Memory B cell (primary cell): ENCODE measurements around the gene MOCOS.
"Not testable (repeated sequence)": the region's sequence is repeated elsewhere in the genome, so short reads cannot be mapped to it uniquely, and the experiment has no call there.

Experiments
- ATAC-seq: fragments of 150-1000 bp; cut with Tn5 transposase; 2 replicates; pipeline ENCODE4 v1.10.0; 2021; ENCODE audit warnings: low read depth, mild to moderate bottlenecking, moderate library complexity
- DNase-seq, 2 donors: peaks; one replicate each; pipeline ENCODE4 v3.0.0; 2022; ENCODE audit warnings: low spot score in 2 of 2
- H3K27ac Mint-ChIP-seq: one replicate; pipeline ENCODE4 v1.8.0; 2022; ENCODE audit warnings: mild to moderate bottlenecking, moderate library complexity, mixed read lengths
- H3K27me3 Mint-ChIP-seq: one replicate; pipeline ENCODE4 v1.8.0; 2022; ENCODE audit warnings: mixed read lengths
- H3K36me3 Mint-ChIP-seq: one replicate; pipeline ENCODE4 v1.8.0; 2022; ENCODE audit warnings: mild to moderate bottlenecking, mixed read lengths
- H3K4me1 Mint-ChIP-seq: one replicate; pipeline ENCODE4 v1.8.0; 2022; ENCODE audit warnings: mixed read lengths
- H3K4me3 Mint-ChIP-seq: one replicate; pipeline ENCODE4 v1.8.0; 2022; ENCODE audit warnings: mild to moderate bottlenecking, moderate library complexity, mixed read lengths
- H3K9me3 Mint-ChIP-seq: one replicate; pipeline ENCODE4 v1.8.0; 2022; ENCODE audit warnings: mixed read lengths

Gene MOCOS

GRCh38 chr18:36199691-36200295 lies 12.5 kb downstream of the MOCOS start:
- H3K36me3 Mint-ChIP-seq: no peaks in the 10 kb centered on the region
- H3K27ac Mint-ChIP-seq: no peak overlapping the region
- H3K4me1 Mint-ChIP-seq: no peaks in the 10 kb centered on the region
- H3K4me3 Mint-ChIP-seq: no peak overlapping the region
- DNase-seq: no peak
- H3K9me3 Mint-ChIP-seq: no peaks in the 10 kb centered on the region
- ATAC-seq: no peak
- peaks cover 1% of the 10 kb centered on the region for H3K27me3 Mint-ChIP-seq

- no peaks in the 10 kb centered on the region for H3K36me3 Mint-ChIP-seq
- DNase-seq: no peak
- H3K9me3 Mint-ChIP-seq: no peaks in the 10 kb centered on the region
- no peaks in the 10 kb centered on the region for H3K4me1 Mint-ChIP-seq
- H3K27ac Mint-ChIP-seq: no peak overlapping the region
- no peak for ATAC-seq
- H3K27me3 Mint-ChIP-seq: peaks cover 1% of the 10 kb centered on the region
- H3K4me3 Mint-ChIP-seq: no peak overlapping the region
These were observed 13.1 kb downstream of the MOCOS start for GRCh38 chr18:36200354-36200771.

GRCh38 chr18:36201765-36202164 lies 14.5 kb downstream of the MOCOS start:
- H3K9me3 Mint-ChIP-seq: no peaks in the 10 kb centered on the region
- H3K4me3 Mint-ChIP-seq: no peak overlapping the region
- H3K27me3 Mint-ChIP-seq: peaks cover 1% of the 10 kb centered on the region
- H3K27ac Mint-ChIP-seq: no peak overlapping the region
- ATAC-seq: no peak
- no peaks in the 10 kb centered on the region for H3K4me1 Mint-ChIP-seq
- DNase-seq: no peak
- H3K36me3 Mint-ChIP-seq: peaks cover 2% of the 10 kb centered on the region

- H3K4me3 Mint-ChIP-seq: no peak overlapping the region
- no peaks in the 10 kb centered on the region for H3K4me1 Mint-ChIP-seq
- peaks cover 2% of the 10 kb centered on the region for H3K36me3 Mint-ChIP-seq
- DNase-seq (no peak), ATAC-seq (no peak)
- H3K27me3 Mint-ChIP-seq: peaks cover 1% of the 10 kb centered on the region
- no peak overlapping the region for H3K27ac Mint-ChIP-seq
- H3K9me3 Mint-ChIP-seq: peaks cover 4% of the 10 kb centered on the region
These were observed 16.1 kb downstream of the MOCOS start for GRCh38 chr18:36203360-36203895.

- H3K9me3 Mint-ChIP-seq: peaks cover 4% of the 10 kb centered on the region
- DNase-seq (no peak), ATAC-seq (no peak)
- H3K27me3 Mint-ChIP-seq: peaks cover under 1% of the 10 kb centered on the region
- peaks cover 2% of the 10 kb centered on the region for H3K36me3 Mint-ChIP-seq
- no peak overlapping the region for H3K27ac Mint-ChIP-seq
- H3K4me1 Mint-ChIP-seq: no peaks in the 10 kb centered on the region
- H3K4me3 Mint-ChIP-seq: no peak overlapping the region
These were observed 17.9 kb downstream of the MOCOS start for GRCh38 chr18:36205166-36205565.

- ATAC-seq: no peak
These were observed 20.0 kb downstream of the MOCOS start for GRCh38 chr18:36207303-36207702.

GRCh38 chr18:36207969-36208368 lies 20.7 kb downstream of the MOCOS start:
- H3K4me3 Mint-ChIP-seq, H3K36me3 Mint-ChIP-seq, H3K27me3 Mint-ChIP-seq, H3K4me1 Mint-ChIP-seq, H3K27ac Mint-ChIP-seq, H3K9me3 Mint-ChIP-seq, DNase-seq, ATAC-seq: not testable (repeated sequence)

More at GRCh38 chr18:36207303-36207702, 20.0 kb downstream of the MOCOS start:
- no peaks in the 10 kb centered on the region for H3K4me1 Mint-ChIP-seq
- H3K9me3 Mint-ChIP-seq: peaks cover 4% of the 10 kb centered on the region
- peaks cover 2% of the 10 kb centered on the region for H3K36me3 Mint-ChIP-seq
- H3K27me3 Mint-ChIP-seq: no peaks in the 10 kb centered on the region
- H3K27ac Mint-ChIP-seq: no peak overlapping the region
- no peak overlapping the region for H3K4me3 Mint-ChIP-seq
- DNase-seq: no peak

- Mint-ChIP-seq H3K36me3 (no peaks in the 10 kb centered on the region), H3K27me3 (no peaks in the 10 kb centered on the region), H3K27ac (no peak overlapping the region), H3K9me3 (peaks cover 4% of the 10 kb centered on the region), H3K4me3 (no peak overlapping the region), H3K4me1 (no peaks in the 10 kb centered on the region)
- DNase-seq: no peak
- ATAC-seq: no peak
These were observed 24.3 kb downstream of the MOCOS start for GRCh38 chr18:36211612-36212065.

GRCh38 chr18:36212301-36213171 lies 25.2 kb downstream of the MOCOS start:
- ATAC-seq (no peak), DNase-seq (no peak)
- H3K27me3 Mint-ChIP-seq: no peaks in the 10 kb centered on the region
- no peaks in the 10 kb centered on the region for H3K4me1 Mint-ChIP-seq
- no peak overlapping the region for H3K4me3 Mint-ChIP-seq
- no peak overlapping the region for H3K27ac Mint-ChIP-seq
- H3K9me3 Mint-ChIP-seq: peaks cover 4% of the 10 kb centered on the region
- no peaks in the 10 kb centered on the region for H3K36me3 Mint-ChIP-seq

GRCh38 chr18:36214811-36215210 lies 27.5 kb downstream of the MOCOS start:
- H3K27me3 Mint-ChIP-seq: peaks cover 4% of the 10 kb centered on the region
- no peak for DNase-seq
- no peaks in the 10 kb centered on the region for H3K4me1 Mint-ChIP-seq
- no peak overlapping the region for H3K4me3 Mint-ChIP-seq
- no peak overlapping the region for H3K27ac Mint-ChIP-seq
- H3K36me3 Mint-ChIP-seq: no peaks in the 10 kb centered on the region
- H3K9me3 Mint-ChIP-seq: no peaks in the 10 kb centered on the region
- ATAC-seq: no peak

- Mint-ChIP-seq H3K4me1 (no peaks in the 10 kb centered on the region), H3K4me3 (no peak overlapping the region), H3K27ac (no peak overlapping the region), H3K36me3 (no peaks in the 10 kb centered on the region), H3K9me3 (no peaks in the 10 kb centered on the region), H3K27me3 (peaks cover 4% of the 10 kb centered on the region)
- ATAC-seq (no peak), DNase-seq (no peak)
These were observed 28.3 kb downstream of the MOCOS start for GRCh38 chr18:36215577-36215976.

- Mint-ChIP-seq H3K27me3 (peaks cover 4% of the 10 kb centered on the region), H3K36me3 (no peaks in the 10 kb centered on the region), H3K9me3 (no peaks in the 10 kb centered on the region), H3K4me3 (no peak overlapping the region), H3K4me1 (no peaks in the 10 kb centered on the region), H3K27ac (no peak overlapping the region)
- no peak for ATAC-seq
- DNase-seq: no peak
These were observed 30.1 kb downstream of the MOCOS start for GRCh38 chr18:36217348-36217747.

GRCh38 chr18:36229188-36229587 lies 41.9 kb downstream of the MOCOS start:
- Mint-ChIP-seq H3K36me3 (peaks cover 9% of the 10 kb centered on the region), H3K27ac (no peak overlapping the region), H3K4me1 (no peaks in the 10 kb centered on the region), H3K4me3 (no peak overlapping the region), H3K27me3 (peaks cover 7% of the 10 kb centered on the region), H3K9me3 (peaks cover 32% of the 10 kb centered on the region)
- ATAC-seq: no peak
- no peak for DNase-seq

- H3K4me1 Mint-ChIP-seq, H3K27ac Mint-ChIP-seq, DNase-seq, ATAC-seq, H3K9me3 Mint-ChIP-seq, H3K36me3 Mint-ChIP-seq, H3K4me3 Mint-ChIP-seq: not testable (repeated sequence)
- H3K27me3 Mint-ChIP-seq: peaks cover 10% of the 10 kb centered on the region
These were observed 53.2 kb downstream of the MOCOS start for GRCh38 chr18:36240510-36240909.
